Astrocyte (in vitro differentiated cells and primary cell): ENCODE data around the gene KRTAP5-3.

Source experiments
- CTCF ChIP-seq: IDR thresholded peaks from 2 replicates; pipeline ENCODE4 v1.5.1; 2011; ENCODE audit warnings: low read depth, mild to moderate bottlenecking, inconsistent platforms, low read length, moderate library complexity; ENCODE audit not compliant: insufficient read depth
- EZH2 ChIP-seq: IDR thresholded peaks from 2 replicates; pipeline ENCODE4 v1.6.1; 2012; ENCODE audit warnings: mild to moderate bottlenecking, low read length, inconsistent platforms; ENCODE audit not compliant: insufficient read depth

DNA sequence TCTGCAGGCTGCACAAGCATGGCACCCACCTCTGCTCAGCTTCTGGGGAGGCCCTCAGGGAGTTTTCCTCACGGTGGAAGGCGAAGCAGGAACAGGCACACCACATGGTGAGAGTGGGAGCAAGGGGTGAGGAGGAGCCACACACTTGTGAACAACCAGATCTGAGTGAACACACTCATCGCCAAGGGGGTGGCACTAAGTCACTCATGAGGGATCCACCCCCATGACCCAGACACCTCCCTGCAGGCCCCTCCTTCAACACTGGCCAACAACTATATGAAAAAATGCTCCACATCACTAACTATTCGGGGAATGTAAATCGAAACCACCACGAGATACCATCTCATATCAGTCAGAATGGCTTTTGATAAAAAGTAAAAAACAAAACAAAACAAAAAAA, 9.4 kb downstream of the KRTAP5-3 start:
- TF ChIP-seq EZH2 (no peak), CTCF (no peak)
